Skeletal muscle tissue (tissue), 4 donors: ENCODE measurements around the gene SH2D7. TPM values are rescaled to one million over a fixed set of nuclear protein-coding genes. Genes with fewer than 3 reads are reported as not detected.

Experiments used
- H3K27ac ChIP-seq: one replicate; pipeline ENCODE4 v1.7.0; 2013; ENCODE audit warnings: mild to moderate bottlenecking, low read depth, low read length, inconsistent platforms
- H3K27me3 ChIP-seq, 3 donors: one replicate each; pipeline ENCODE4 v1.7.0; 2013; ENCODE audit warnings: low read length in 3 of 3; ENCODE audit not compliant: control insufficient read depth in 3 of 3, insufficient read depth in 3 of 3
- H3K36me3 ChIP-seq, 3 donors: one replicate each; pipeline ENCODE4 v1.7.0; 2013; ENCODE audit warnings: low read length in 3 of 3; ENCODE audit not compliant: control insufficient read depth in 3 of 3, insufficient read depth in 3 of 3
- H3K4me1 ChIP-seq, 3 donors: one replicate each; pipeline ENCODE4 v1.7.0; 2013; ENCODE audit warnings: low read length in 3 of 3, mild to moderate bottlenecking in 3 of 3; ENCODE audit not compliant: control insufficient read depth in 3 of 3, insufficient read depth in 3 of 3
- H3K4me3 ChIP-seq, 3 donors: one replicate each; pipeline ENCODE4 v1.7.0; 2013; ENCODE audit warnings: low read length in 3 of 3
- H3K9ac ChIP-seq, 3 donors: one replicate each; pipeline ENCODE4 v1.7.0; 2013; ENCODE audit warnings: low read length in 3 of 3, mild to moderate bottlenecking in 3 of 3, moderate library complexity in 2 of 3, low read depth in 1 of 3
- H3K9me3 ChIP-seq, 3 donors: one replicate each; pipeline ENCODE4 v1.7.0; 2013; ENCODE audit warnings: low read length in 3 of 3; ENCODE audit not compliant: control insufficient read depth in 3 of 3
- total RNA-seq: library from RNA; depleted of rRNA; stranded (reverse); fragments of >200 nt; gene quantifications from one replicate; pipeline ENCODE4 v1.2.3, GENCODE V29; 2014
- donor health status: Osteomylitis.

SH2D7 gene
- total RNA-seq, 1 donor from 2014 or later, result not detected

DNA sequence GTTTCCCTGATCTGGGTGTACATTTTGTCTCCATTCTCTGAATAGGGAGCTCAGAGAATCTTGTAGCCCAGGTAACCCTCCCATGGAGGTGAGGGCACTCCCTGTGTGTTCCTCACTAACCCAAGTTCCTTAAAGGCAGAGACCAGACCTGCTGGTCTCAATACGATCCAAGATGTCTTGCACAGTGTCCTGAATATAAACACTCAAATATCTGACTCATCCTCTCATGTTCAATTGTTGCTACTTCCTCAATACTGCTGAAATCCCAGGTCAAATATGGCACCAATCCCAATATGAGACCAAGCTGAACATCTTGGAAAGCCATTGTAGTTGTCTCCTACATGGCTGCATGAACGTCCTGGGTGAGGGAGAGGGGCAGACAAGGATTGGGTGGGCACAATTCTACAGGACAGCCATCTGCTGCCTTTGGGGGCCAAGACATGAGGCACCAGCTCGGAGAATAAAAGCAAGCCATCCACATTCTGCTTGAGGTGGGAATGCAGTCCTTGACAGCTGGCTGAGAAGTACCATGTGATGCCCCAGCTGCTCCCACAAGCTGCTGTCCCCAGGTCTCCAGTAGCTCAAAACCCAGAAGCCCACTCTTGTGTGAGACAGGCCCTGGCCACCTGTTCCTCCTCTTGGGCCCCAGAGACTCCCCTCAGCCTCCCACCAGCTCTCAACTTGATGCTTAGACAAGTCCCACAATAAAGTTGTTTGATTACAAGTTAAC is 33.1 kb upstream of the SH2D7 start:
- Histone ChIP-seq H3K9me3 (no peaks in the 10 kb centered on the region), H3K36me3 (no peaks in the 10 kb centered on the region), H3K27me3 (no peaks in the 10 kb centered on the region), H3K27ac (peak overlapping the region; percentile 49), H3K9ac (no peak overlapping the region), H3K4me3 (no peak overlapping the region), H3K4me1 (peaks cover 42 to 62% (median 53%) of the 10 kb centered on the region in 3 donors)

DNA sequence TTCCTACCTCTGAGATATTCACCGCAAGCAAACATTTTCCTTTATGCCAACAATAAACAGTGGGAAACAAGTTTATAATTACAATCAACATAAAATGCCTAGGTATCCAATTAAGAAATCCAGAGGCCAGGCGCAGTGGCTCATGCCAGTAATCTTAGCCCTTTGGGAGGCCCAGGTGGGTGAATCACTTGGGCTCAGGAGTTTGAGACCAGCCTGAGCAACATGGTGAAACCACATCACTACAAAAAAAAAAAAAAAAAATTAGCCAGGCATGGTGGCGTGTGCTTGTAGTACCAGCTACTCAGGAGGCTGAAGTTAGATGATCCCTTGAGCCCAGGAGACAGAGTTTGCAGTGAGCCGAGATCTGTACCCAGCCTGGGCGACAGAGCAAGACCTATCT is 32.1 kb upstream of the SH2D7 start:
- H3K27ac ChIP-seq, result peak overlapping the region; percentile 49
- H3K4me3 ChIP-seq, result no peak overlapping the region
- H3K27me3 ChIP-seq, result no peaks in the 10 kb centered on the region
- peaks cover 47 to 63% (median 59%) of the 10 kb centered on the region in 3 donors for H3K4me1 ChIP-seq
- H3K9me3 ChIP-seq, result no peaks in the 10 kb centered on the region
- no peaks in the 10 kb centered on the region for H3K36me3 ChIP-seq
- H3K9ac ChIP-seq, result no peak overlapping the region

DNA sequence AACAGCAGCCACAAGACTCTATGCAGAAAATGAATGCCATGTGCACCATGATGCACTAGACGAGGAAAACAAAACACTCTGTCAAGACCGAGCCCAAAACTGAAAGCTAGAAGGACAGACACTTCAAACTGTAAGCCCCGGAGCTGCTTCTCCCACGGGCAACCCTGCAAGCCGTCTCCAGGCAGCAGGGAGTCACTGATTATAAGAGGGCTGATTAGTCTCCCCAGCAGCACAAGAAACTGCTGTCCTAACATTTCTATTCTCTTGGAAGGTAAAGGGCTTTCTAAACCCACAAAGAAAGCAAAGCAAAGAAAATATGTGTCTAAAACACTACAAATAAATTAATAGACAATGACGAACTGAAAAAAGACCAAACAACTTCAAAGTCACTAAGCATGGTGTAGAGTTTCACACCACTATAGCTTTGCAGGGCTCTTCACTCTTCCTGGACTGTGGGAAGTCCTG is 30.4 kb upstream of the SH2D7 start:
- H3K4me3 ChIP-seq, result peak overlapping the region; percentile 1 to 59 (median 32)
- no peaks in the 10 kb centered on the region for H3K9me3 ChIP-seq
- peaks cover 47 to 63% (median 59%) of the 10 kb centered on the region in 3 donors for H3K4me1 ChIP-seq
- H3K27me3 ChIP-seq, result no peaks in the 10 kb centered on the region
- no peaks in the 10 kb centered on the region for H3K36me3 ChIP-seq
- H3K27ac ChIP-seq, result peak overlapping the region; percentile 55
- H3K9ac ChIP-seq, result peak overlapping the region; percentile 9 to 42 (median 13)

DNA sequence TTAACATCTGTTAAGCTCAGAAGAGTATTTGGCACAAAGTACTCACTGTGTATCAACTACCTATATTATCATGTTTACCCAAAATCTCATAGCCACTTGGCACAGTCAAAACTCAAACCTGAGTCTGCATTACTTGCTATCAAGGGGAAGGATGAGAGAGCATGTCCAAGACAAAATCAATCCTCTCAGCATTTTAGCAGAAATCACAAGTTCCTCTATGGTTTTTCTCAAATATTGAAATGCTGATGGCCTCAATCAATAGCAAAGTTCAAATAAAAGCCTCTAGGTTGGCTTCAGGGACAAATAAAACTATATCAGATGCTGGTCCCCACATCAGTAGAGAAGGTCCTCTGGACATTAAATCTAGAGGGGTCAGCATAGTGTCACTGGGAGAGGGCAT is 29.1 kb upstream of the SH2D7 start:
- Histone ChIP-seq H3K4me1 (peaks cover 57 to 71% (median 67%) of the 10 kb centered on the region in 3 donors), H3K36me3 (no peaks in the 10 kb centered on the region), H3K27ac (peak overlapping the region; percentile 63), H3K9me3 (no peaks in the 10 kb centered on the region), H3K4me3 (no peak overlapping the region), H3K27me3 (no peaks in the 10 kb centered on the region), H3K9ac (no peak overlapping the region)

DNA sequence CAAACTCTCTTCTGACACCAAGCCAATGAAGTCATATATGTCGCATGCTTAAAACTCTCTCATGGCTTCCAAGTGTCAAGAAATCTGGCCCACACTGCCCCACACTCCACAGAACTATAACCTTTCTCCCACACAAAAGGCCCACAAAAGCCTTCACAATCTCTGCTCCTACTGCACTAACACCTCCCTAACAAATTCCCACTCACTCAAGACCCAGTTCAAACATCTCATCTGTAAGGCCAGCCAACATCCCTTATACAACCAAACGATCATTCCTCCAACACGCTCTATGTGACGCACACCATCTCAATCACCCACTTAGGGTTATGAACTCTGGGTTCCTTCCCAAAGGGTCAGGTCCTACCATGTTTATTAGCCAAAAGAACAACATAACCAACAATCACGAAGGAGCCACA is 28.4 kb upstream of the SH2D7 start:
- Histone ChIP-seq H3K27ac (peak overlapping the region; percentile 63), H3K9ac (no peak overlapping the region), H3K4me3 (no peak overlapping the region), H3K36me3 (no peaks in the 10 kb centered on the region), H3K27me3 (no peaks in the 10 kb centered on the region), H3K9me3 (no peaks in the 10 kb centered on the region), H3K4me1 (peaks cover 59 to 74% (median 67%) of the 10 kb centered on the region in 3 donors)

DNA sequence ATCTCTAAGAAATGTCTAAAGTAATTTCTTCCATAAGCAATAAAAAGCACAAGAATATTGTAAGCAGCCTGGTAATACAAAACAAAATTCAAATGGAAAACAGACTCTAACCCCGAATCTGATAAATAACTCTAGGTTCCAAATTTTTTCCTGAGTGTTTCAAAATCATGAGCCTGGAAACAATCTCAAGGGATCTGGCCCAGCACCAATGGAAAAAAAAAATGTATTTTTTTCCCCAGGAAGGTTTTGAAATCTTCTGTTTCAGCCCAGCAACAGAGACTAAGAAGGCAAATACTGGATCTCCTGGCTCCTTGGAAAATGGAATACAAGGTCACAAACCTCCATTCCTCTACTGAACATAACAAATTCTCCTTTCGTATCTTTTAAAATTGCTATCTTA is 27.8 kb upstream of the SH2D7 start:
- H3K4me1 ChIP-seq, result peaks cover 61 to 74% (median 67%) of the 10 kb centered on the region in 3 donors
- H3K9me3 ChIP-seq, result no peaks in the 10 kb centered on the region
- H3K4me3 ChIP-seq, result no peak overlapping the region
- no peaks in the 10 kb centered on the region for H3K36me3 ChIP-seq
- peak overlapping the region; percentile 78 for H3K27ac ChIP-seq
- no peak overlapping the region for H3K9ac ChIP-seq
- no peaks in the 10 kb centered on the region for H3K27me3 ChIP-seq

DNA sequence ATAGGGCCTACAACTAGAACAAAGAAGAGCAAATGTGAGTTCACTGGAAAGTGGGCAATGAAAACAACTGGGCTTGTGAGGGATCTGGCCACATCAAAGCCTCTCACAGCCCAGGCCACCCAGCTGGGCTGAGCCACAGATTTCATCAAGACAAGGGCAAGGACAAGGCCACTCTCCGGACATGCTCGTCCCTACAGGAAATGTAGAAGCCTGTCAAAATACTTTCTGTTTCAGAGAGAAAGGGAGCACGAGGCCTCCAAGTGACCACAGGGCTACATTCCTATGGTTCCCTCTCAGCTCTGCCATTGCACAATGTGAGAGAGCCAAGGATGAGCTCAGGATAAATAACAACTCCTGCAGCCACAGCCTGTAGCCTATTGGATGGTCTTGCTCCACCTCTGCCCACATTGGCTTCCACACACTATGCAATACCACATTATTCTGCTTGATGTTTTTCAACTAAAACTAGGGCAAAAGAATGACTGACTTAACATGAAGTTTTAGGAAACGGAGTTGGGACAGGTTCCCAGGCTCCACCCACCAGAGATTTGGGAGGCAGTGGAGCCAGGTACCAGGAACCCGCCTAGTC is 27.0 kb upstream of the SH2D7 start:
- no peaks in the 10 kb centered on the region for H3K36me3 ChIP-seq
- H3K4me1 ChIP-seq, result peaks cover 69 to 81% (median 73%) of the 10 kb centered on the region in 3 donors
- H3K27me3 ChIP-seq, result no peaks in the 10 kb centered on the region
- H3K27ac ChIP-seq, result peak overlapping the region; percentile 78
- H3K9me3 ChIP-seq, result no peaks in the 10 kb centered on the region
- H3K4me3 ChIP-seq, result peak overlapping the region in 1 of 3 donors; percentile 40
- no peak overlapping the region for H3K9ac ChIP-seq

DNA sequence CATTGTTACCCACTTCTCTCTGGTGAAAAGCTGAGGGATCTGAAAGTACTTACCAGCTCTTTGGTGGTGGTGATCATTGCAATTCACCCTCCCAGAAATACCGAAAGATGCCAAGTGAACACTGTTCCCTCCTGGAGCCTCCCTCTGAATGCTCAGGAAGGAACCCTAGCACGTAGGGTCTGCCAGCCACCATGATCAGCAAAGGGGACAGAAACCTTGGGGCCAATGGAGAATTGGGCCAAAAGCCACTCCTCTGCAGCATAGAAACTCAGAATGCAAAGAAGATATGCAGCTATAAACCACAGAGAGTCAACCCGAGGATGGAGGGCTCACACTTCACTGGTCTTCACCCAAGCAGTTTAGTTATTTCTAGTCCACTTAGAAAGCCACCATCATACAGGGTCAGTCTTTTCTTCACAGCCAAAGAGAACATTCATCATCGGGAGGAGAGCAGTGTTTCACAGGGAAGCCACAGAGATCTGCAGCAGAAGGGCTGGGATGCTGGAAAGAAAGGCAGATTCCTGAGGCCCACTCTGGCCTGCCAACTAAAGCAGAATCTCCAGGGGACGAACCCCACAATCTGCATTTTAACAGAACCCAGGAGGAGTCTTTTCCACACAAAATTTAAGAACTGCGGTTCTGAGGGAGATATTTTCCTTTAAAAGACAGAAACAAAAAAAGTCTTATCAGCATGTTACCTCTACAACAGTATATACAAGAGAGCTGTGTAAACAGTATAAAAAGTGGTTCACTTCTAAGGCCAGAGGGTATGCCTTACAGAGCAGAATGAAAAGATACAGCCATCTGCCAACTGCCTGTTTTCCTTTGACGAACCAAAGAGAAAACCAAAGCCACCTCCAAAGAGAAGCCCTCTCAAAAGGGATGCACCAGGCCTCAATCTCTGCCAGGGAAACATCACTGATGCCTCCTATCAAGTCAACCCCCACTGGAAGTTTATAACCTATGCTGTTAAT is 26.1 kb upstream of the SH2D7 start:
- Histone ChIP-seq H3K27ac (peak overlapping the region; percentile 78), H3K27me3 (no peaks in the 10 kb centered on the region), H3K4me3 (peak overlapping the region in 1 of 3 donors; percentile 40), H3K9ac (no peak overlapping the region), H3K36me3 (no peaks in the 10 kb centered on the region), H3K9me3 (no peaks in the 10 kb centered on the region), H3K4me1 (peaks cover 70 to 86% (median 79%) of the 10 kb centered on the region in 3 donors)

DNA sequence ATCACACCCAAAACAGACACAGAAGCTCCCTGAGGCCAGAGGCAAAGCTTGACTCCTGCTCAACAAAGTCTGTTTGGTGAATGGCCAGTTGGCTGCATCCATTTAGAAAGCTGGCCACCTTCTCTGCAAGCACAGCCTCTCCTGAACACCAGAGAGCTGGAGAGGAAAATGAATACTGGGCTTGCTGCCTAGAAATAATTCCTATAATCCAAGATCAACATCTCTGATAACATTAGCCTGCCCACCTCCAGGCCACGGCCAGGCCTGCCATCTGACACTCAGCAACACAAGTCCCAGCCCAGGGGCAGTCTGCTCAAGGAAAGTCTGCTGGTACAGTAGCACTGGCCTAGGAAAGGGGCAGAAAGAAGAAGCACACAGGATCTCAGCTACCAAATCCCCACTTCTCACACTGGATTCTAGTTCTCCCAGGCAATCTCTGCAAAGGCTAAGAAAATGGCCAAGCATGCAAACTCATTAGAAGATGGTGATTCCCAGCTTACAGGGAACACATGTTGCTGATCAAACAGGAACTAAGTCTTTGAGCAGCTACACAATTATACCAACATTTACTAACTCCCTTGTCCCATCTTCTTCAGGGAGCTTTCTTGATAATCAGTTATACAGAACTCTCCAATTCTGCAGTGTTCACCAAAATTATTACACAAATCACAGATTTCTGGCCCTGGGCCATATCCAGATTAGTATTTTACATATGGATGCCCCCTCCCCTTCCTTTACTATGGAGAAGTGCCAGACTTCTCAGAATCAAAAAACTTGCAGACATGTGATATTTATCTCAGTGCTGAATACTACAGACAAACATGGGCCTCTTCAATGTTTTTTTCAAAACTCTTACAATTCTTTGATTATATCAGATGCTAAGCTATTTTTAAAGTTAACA is 24.8 kb upstream of the SH2D7 start:
- Histone ChIP-seq H3K36me3 (no peaks in the 10 kb centered on the region), H3K9me3 (no peaks in the 10 kb centered on the region), H3K27me3 (no peaks in the 10 kb centered on the region), H3K9ac (peak overlapping the region in 2 of 3 donors; percentile 1 to 46), H3K27ac (peak overlapping the region; percentile 78), H3K4me1 (peaks cover 69 to 91% (median 81%) of the 10 kb centered on the region in 3 donors), H3K4me3 (peak overlapping the region; percentile 15 to 20 (median 16))
